ENCODE results near the gene ARHGAP20.

GRCh38 chr11:110665689-110666465 lies 46.4 kb downstream of the ARHGAP20 start:
- TF ChIP-seq CTCF (conservative IDR thresholded peaks at IDR 0.05; ENCODE audit: low read length) (no peak), EZH2phosphoT487 (IDR thresholded peaks at IDR 0.05; ENCODE audit: borderline replicate concordance, low read depth, low read length) (no peak)
